Sigmoid colon (tissue), 7 donors: Measurements from ENCODE around the gene LYSMD1. TPM values are rescaled to one million over a fixed set of nuclear protein-coding genes. Genes with fewer than 3 reads are reported as not detected.

Source experiments
- DNase-seq: peaks from one replicate; pipeline ENCODE4 v3.0.0-alpha.2; 2019
- H3K27ac ChIP-seq, 4 donors: fragments of 200-600 bp; sonication (generic); one replicate each; pipeline ENCODE4 v1.5.1; 2016 to 2019; ENCODE audit warnings: mild to moderate bottlenecking in 1 of 4
- H3K27me3 ChIP-seq, 3 donors: fragments of 200-600 bp; sonication (generic); one replicate each; pipeline ENCODE4 v1.5.1; 2019; ENCODE audit warnings: mild to moderate bottlenecking in 1 of 3
- H3K36me3 ChIP-seq, 4 donors: fragments of 200-600 bp; sonication (generic); one replicate each; pipeline ENCODE4 v1.5.1; 2016 to 2019
- H3K4me1 ChIP-seq, 4 donors: fragments of 200-600 bp; sonication (generic); one replicate each; pipeline ENCODE4 v1.5.1; 2017 to 2019
- H3K4me3 ChIP-seq, 4 donors: fragments of 200-600 bp; sonication (generic); one replicate each; pipeline ENCODE4 v1.5.1; 2017 to 2019; ENCODE audit warnings: mild to moderate bottlenecking in 2 of 4, moderate library complexity in 1 of 4
- H3K9me3 ChIP-seq, 4 donors: fragments of 200-600 bp in 3 of 4; sonication (generic) in 3 of 4; one replicate each; pipeline versions ENCODE4 v1.5.1 to v1.6.1; 2013 to 2019
- EP300 ChIP-seq, 4 donors: sonication (generic); formaldehyde crosslinking; IDR thresholded peaks; one replicate each; pipeline ENCODE4 v1.6.1; 2017; ENCODE audit warnings: antibody characterized with exemption in 4 of 4
- POLR2A ChIP-seq, 2 donors: fragments of 450-650 bp; IDR thresholded peaks; one replicate each; pipeline ENCODE4 v1.6.1; 2016; ENCODE audit warnings: antibody characterized with exemption in 2 of 2, mild to moderate bottlenecking in 2 of 2, moderate library complexity in 2 of 2
- POLR2AphosphoS5 ChIP-seq, 4 donors: sonication (generic); formaldehyde crosslinking; IDR thresholded peaks; one replicate each; pipeline ENCODE4 v1.6.1; 2017; ENCODE audit warnings: antibody characterized with exemption in 4 of 4
- WGBS, 2 donors: extraction: QIAGEN DNeasy Blood & Tissue Kit; methylation state at CpG; one replicate each; pipeline ENCODE4 v1.1.7; 2013; 5-methylcytosine and 5-hydroxymethylcytosine counted together
- intact Hi-C: fragments of 100-400 bp; cut with DNase I; formaldehyde crosslinking; loops from one replicate; pipeline ENCODE4 v1.15.1; 2023
- polyA plus RNA-seq, 3 donors: library from polyadenylated mRNA; stranded (reverse); fragments of 200-250 nt; gene quantifications; one replicate each; pipeline ENCODE4 v1.2.3, GENCODE V29; 2013
- total RNA-seq, 4 donors: library from RNA; depleted of rRNA; stranded (reverse); fragments of >200 nt; gene quantifications; one replicate each; pipeline ENCODE4 v1.1.0, GENCODE V29; 2016
- TF ChIP-seq, protein P1 (sequence below), 4 experiments: fragments of 450-650 bp in 3 of 4; fragments of 200-600 bp in 1 of 4; IDR thresholded peaks; one replicate each; pipeline ENCODE4 v1.5.1; 2016 to 2019; ENCODE audit warnings: antibody characterized with exemption in 4 of 4, mild to moderate bottlenecking in 3 of 4, moderate library complexity in 2 of 4
- donor health status: healthy with polysubstance abuse.
- donor health status: Bipolar disorder and iron deficiency.
- donor health status: healthy.

Gene LYSMD1
- total and polyA plus RNA-seq, 7 donors: 4.2 to 22.7 (median 15.5) TPM

DNA sequence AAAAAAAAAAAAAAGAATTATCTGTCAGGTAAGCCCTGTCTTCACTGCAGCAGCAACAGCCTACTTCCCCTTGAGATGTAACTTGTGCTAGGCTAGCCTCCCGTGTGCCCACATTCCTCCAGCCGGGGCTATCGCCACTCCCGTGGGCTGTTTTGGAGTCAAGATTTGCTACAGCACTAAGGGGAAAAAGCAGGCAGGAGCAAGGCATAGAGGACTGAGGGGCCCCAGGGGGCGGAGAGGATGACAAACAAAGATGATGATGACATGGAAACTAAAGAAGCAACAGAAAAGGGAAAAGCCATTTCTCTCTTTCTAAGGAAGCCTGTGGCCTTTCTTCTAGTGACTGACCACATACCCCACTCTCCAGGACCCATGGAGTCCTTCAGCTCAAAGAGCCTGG, 7.4 kb downstream of the LYSMD1 start:
- 67 to 86% methylated on average over 5 of the region's 5 CpGs for WGBS, 2 donors
- Histone ChIP-seq H3K36me3 (peaks cover 4 to 62% (median 20%) of the 10 kb centered on the region in 4 donors), H3K9me3 (no peaks in the 10 kb centered on the region), H3K27ac (peak overlapping the region in 1 of 4 donors; percentile 25), H3K4me3 (peak overlapping the region in 1 of 4 donors; percentile 11), H3K4me1 (peaks cover 0 to 11% (median 2%) of the 10 kb centered on the region in 4 donors), H3K27me3 (no peaks in the 10 kb centered on the region)
- intact Hi-C loops: loop anchor here (5.0 kb wide), 1 partner anchor 136 kb away; no protein-coding TSS in a partner anchor
- no peak for DNase-seq
- TF ChIP-seq, protein P1, sequence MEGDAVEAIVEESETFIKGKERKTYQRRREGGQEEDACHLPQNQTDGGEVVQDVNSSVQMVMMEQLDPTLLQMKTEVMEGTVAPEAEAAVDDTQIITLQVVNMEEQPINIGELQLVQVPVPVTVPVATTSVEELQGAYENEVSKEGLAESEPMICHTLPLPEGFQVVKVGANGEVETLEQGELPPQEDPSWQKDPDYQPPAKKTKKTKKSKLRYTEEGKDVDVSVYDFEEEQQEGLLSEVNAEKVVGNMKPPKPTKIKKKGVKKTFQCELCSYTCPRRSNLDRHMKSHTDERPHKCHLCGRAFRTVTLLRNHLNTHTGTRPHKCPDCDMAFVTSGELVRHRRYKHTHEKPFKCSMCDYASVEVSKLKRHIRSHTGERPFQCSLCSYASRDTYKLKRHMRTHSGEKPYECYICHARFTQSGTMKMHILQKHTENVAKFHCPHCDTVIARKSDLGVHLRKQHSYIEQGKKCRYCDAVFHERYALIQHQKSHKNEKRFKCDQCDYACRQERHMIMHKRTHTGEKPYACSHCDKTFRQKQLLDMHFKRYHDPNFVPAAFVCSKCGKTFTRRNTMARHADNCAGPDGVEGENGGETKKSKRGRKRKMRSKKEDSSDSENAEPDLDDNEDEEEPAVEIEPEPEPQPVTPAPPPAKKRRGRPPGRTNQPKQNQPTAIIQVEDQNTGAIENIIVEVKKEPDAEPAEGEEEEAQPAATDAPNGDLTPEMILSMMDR (IDR thresholded peaks at IDR 0.05): no peak
- TF ChIP-seq POLR2A (IDR thresholded peaks at IDR 0.05) (no peak), EP300 (IDR thresholded peaks at IDR 0.05) (no peak), POLR2AphosphoS5 (IDR thresholded peaks at IDR 0.05) (no peak)

DNA sequence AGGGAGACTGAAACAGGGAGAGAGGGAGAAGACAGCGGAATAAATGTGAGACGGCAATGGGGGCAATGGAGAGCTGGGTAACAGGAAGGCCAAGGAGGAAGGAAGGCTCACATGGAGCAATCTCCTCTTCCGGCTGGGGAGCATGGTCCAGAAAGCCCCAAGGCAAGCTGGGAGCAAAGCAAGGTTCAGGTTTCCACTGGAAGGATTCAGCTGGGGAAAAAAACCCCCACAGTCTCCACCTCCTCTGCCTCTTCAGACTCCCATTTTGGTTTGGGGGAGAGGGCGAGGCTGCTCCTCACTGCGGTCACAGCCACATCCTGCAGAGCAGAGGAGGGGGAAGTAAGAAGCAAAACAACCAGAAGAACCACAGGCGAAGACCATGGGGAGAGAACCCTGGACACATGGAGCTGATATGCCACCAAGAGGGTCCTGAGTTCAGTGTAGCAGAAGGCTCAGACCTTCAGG, 8.6 kb downstream of the LYSMD1 start:
- intact Hi-C loops: loop anchor here (5.0 kb wide), 1 partner anchor 135 kb away; no protein-coding TSS in a partner anchor
- Histone ChIP-seq H3K27ac (peak overlapping the region in 1 of 4 donors; percentile 12), H3K27me3 (no peaks in the 10 kb centered on the region)

DNA sequence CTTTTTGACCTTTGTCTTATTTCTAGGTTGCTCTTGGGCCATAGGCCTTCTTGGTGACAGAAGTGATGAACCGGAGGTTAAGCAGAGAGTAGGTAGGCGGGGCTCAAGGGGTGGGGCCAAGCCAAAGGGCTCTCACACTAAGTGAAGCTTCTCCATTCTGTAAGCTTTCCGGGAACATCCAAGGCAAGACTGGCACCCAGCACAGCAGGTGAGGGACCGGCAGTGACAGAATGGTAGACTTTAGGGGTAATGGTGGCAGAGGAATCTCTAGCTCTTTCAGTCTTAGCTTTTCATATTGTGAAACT, 9.2 kb downstream of the LYSMD1 start, which contains the start of gene TNFAIP8L2:
Gene TNFAIP8L2, plus strand, starts transcription at position 135 of the 305 bp plus-strand sequence. CDS start 2,049 bp downstream, outside the sequence.
- intact Hi-C loops: loop anchor here (1.0 to 5.0 kb wide), 2 partner anchors 56 to 134 kb away; no protein-coding TSS in a partner anchor
- 34% methylated on average over 4 of the region's 4 CpGs for WGBS, 2 donors
- Histone ChIP-seq H3K4me3 (peak within 1 kb of the TSS in 2 of 4 donors; percentile 11 to 29), H3K36me3 (peaks cover 4 to 50% (median 18%) of the 10 kb centered on the region in 4 donors), H3K27me3 (no peaks in the 10 kb centered on the region), H3K9me3 (no peaks in the 10 kb centered on the region), H3K4me1 (peaks cover 0 to 11% (median 0%) of the 10 kb centered on the region in 4 donors), H3K27ac (peak within 1 kb of the TSS in 2 of 4 donors; percentile 12 to 40)
- TF ChIP-seq EP300 (IDR thresholded peaks at IDR 0.05): no peak
- TF ChIP-seq POLR2A (IDR thresholded peaks at IDR 0.05): no peak
- no peak for TF ChIP-seq POLR2AphosphoS5 (IDR thresholded peaks at IDR 0.05)
- TF ChIP-seq, protein P1 (IDR thresholded peaks at IDR 0.05): no peak
- peak; percentile 75 for DNase-seq

More for the DNA sequence above, 8.6 kb downstream of the LYSMD1 start:
- whole genome bisulfite sequencing, 2 donors: 56 to 89% methylated on average over 6 of the region's 6 CpGs
- peaks cover 4 to 56% (median 20%) of the 10 kb centered on the region in 4 donors for H3K36me3 ChIP-seq
- TF ChIP-seq POLR2AphosphoS5 (IDR thresholded peaks at IDR 0.05) (no peak), EP300 (IDR thresholded peaks at IDR 0.05) (no peak), POLR2A (IDR thresholded peaks at IDR 0.05) (no peak)
- TF ChIP-seq, protein P1 (IDR thresholded peaks at IDR 0.05): no peak
- H3K4me3 ChIP-seq: peak overlapping the region in 2 of 4 donors; percentile 11 to 29
- no peaks in the 10 kb centered on the region for H3K9me3 ChIP-seq
- H3K4me1 ChIP-seq: peaks cover 0 to 11% (median 0%) of the 10 kb centered on the region in 4 donors
- DNase-seq: peak; percentile 59

DNA sequence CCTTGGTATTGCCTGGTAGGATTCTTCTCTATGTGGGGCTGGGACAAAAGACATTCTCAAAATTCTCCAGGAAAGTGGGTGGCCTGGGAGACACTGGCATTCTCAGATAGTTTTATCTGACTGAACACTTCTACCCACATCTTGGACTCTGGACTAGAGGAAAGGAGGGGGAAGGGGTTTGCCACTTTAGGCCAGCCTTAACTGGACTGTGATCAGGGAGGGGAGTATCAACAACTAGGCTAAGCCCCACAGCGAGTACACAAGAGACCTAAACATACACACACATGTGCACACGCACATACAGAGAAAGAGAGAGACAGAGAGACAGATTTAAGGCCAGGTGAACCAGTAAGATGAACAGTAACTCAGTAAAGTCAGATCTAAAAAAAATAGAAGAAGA, 18.0 kb downstream of the LYSMD1 start:
- DNase-seq: no peak
- no peak for TF ChIP-seq POLR2A (IDR thresholded peaks at IDR 0.05)
- no peak for TF ChIP-seq POLR2AphosphoS5 (IDR thresholded peaks at IDR 0.05)
- TF ChIP-seq, protein P1 (IDR thresholded peaks at IDR 0.05): no peak
- no peak for TF ChIP-seq EP300 (IDR thresholded peaks at IDR 0.05)
- H3K4me1 ChIP-seq: peaks cover 0 to 42% (median 28%) of the 10 kb centered on the region in 4 donors
- intact Hi-C loops: loop anchor here (2.0 kb wide), 2 partner anchors 17 to 77 kb away; partner anchors contain the start of genes GABPB2 and LYSMD1
- H3K27me3 ChIP-seq: no peaks in the 10 kb centered on the region
- H3K4me3 ChIP-seq: no peak overlapping the region
- H3K36me3 ChIP-seq: no peaks in the 10 kb centered on the region
- H3K9me3 ChIP-seq: no peaks in the 10 kb centered on the region
- peak overlapping the region; percentile 84 to 87 (median 86) for H3K27ac ChIP-seq
- 68 to 95% methylated on average over 2 of the region's 2 CpGs for WGBS, 2 donors
